Suppressor macrophage treated with lipopolysaccharide for 4 hours (primary cell): ENCODE results near the gene MSI2.

Source experiments
- DNase-seq: peaks from one replicate; pipeline ENCODE4 v3.0.0-alpha.2; 2020

Gene MSI2

GRCh38 chr17:57271821-57272220 is 15.5 kb downstream of the MSI2 start:
- no peak for DNase-seq

- no peak for DNase-seq
Observed at GRCh38 chr17:57273490-57273889, 17.2 kb downstream of the MSI2 start.

- DNase-seq: no peak
Observed at GRCh38 chr17:57274162-57274561, 17.8 kb downstream of the MSI2 start.

- no peak for DNase-seq
Observed at GRCh38 chr17:57275071-57275764, 18.9 kb downstream of the MSI2 start.

GRCh38 chr17:57276621-57277020 is 20.3 kb downstream of the MSI2 start:
- no peak for DNase-seq

- no peak for DNase-seq
Observed at GRCh38 chr17:57277923-57278604, 21.7 kb downstream of the MSI2 start.

GRCh38 chr17:57278740-57279387 is 22.5 kb downstream of the MSI2 start:
- DNase-seq: no peak

GRCh38 chr17:57279432-57279831 is 23.1 kb downstream of the MSI2 start:
- no peak for DNase-seq

GRCh38 chr17:57281887-57282286 is 25.6 kb downstream of the MSI2 start:
- DNase-seq: no peak

- DNase-seq: no peak
Observed at GRCh38 chr17:57282296-57282695, 26.0 kb downstream of the MSI2 start.

- DNase-seq: no peak
Observed at GRCh38 chr17:57283203-57283971, 27.1 kb downstream of the MSI2 start.

- no peak for DNase-seq
Observed at GRCh38 chr17:57284583-57284982, 28.3 kb downstream of the MSI2 start.

- peak; percentile 51 for DNase-seq
Observed at GRCh38 chr17:57284984-57285646, 28.8 kb downstream of the MSI2 start.

GRCh38 chr17:57285701-57286100 is 29.4 kb downstream of the MSI2 start:
- DNase-seq: no peak

- DNase-seq: no peak
Observed at GRCh38 chr17:57286399-57287105, 30.2 kb downstream of the MSI2 start.

GRCh38 chr17:57288040-57288772 is 31.9 kb downstream of the MSI2 start:
- DNase-seq: no peak

- peak; percentile 32 for DNase-seq
Observed at GRCh38 chr17:57288773-57289121, 32.4 kb downstream of the MSI2 start.

GRCh38 chr17:57289130-57289529 is 32.8 kb downstream of the MSI2 start:
- DNase-seq: no peak

GRCh38 chr17:57289613-57290012 is 33.3 kb downstream of the MSI2 start:
- no peak for DNase-seq

- no peak for DNase-seq
Observed at GRCh38 chr17:57290981-57291380, 34.7 kb downstream of the MSI2 start.

- no peak for DNase-seq
Observed at GRCh38 chr17:57292091-57292490, 35.8 kb downstream of the MSI2 start.

GRCh38 chr17:57293077-57293476 is 36.8 kb downstream of the MSI2 start:
- no peak for DNase-seq
